H1 (cell line): ENCODE results near the gene HBM.
"Not testable (repeated sequence)": the region's sequence is repeated elsewhere in the genome, so short reads cannot be mapped to it uniquely, and the experiment has no call there.

Experiments used
- KDM1A ChIP-seq: fragments of 200-600, 300-600 bp; sonication (generic); IDR thresholded peaks from 2 replicates; pipeline ENCODE4 v1.7.1; 2016; ENCODE audit warnings: mild to moderate bottlenecking, low read length, borderline replicate concordance
- POLR2A ChIP-seq, 2 experiments: IDR thresholded peaks; 1 replicate in 1 of 2; 2 replicates in 1 of 2; pipeline ENCODE4 v1.6.1; 2011; ENCODE audit warnings: low read depth in 2 of 2, low read length in 2 of 2, mild to moderate bottlenecking in 2 of 2; ENCODE audit errors: control extremely low read depth in 1 of 2

DNA sequence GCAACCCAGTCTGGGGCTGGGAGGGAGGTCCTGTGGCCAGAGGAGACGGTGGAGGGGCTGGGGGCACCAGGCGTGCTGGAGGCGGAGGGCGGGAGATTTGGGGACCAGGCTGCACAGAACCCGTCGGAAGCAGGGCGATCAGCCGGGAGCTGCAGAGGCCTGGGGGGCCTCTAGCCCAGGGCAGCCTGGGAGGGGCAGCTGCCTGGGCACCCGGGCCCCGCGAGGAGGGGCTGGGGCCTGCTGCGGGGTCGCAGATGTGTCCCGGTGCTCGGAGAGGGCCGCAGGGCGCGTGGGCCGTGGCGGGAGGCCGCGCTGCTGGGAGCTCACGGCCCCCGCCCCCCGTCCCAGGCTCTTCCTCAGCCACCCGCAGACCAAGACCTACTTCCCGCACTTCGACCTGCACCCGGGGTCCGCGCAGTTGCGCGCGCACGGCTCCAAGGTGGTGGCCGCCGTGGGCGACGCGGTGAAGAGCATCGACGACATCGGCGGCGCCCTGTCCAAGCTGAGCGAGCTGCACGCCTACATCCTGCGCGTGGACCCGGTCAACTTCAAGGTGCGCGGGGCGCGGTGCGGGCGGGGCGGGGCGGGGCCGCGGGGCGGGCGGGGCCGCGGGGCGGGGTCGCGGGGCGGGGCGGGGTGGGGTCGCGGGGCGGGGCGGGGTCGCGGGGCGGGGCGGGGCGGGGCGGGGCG is 1.5 kb upstream of the HBM start:
- TF ChIP-seq KDM1A; POLR2A (IDR thresholded peaks at IDR 0.05; ENCODE audit: control extremely low read depth in 1 of 2, low read depth in 2 of 2, low read length in 2 of 2): not testable (repeated sequence)
